GM19023 (cell line): ENCODE data around the gene SLC16A2.
A peak's percentile ranks its signal among the peaks of the same experiment; 100 is the strongest.
"Not testable (repeated sequence)": the region's sequence is repeated elsewhere in the genome, so short reads cannot be mapped to it uniquely, and the experiment has no call there.

Experiments used
- ATAC-seq: cut with Tn5 transposase; IDR thresholded peaks from one replicate; pipeline ENCODE4 v1.9.1; 2021; ENCODE audit warnings: mild to moderate bottlenecking, moderate library complexity; ENCODE audit not compliant: unreplicated experiment

The SLC16A2 gene

DNA sequence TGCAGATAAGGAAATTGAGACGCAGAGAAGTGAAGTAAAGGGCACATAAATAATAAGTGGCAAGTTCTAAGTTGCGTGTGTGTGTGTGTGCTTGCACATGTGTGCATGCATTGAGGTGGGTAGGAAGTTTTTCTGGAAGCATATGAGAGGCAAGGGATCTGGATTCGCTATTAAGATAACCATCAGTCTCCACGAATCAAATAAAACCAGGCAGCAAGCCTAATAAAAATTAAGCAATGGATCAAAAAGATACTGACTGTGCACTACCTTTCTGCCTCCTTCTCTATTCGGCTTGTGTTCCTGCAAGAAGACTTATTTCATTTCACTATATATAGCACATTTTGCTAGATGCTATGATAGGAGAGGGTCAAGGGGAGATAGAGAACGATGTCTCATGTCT, 23.8 kb downstream of the SLC16A2 start:
- no peak for ATAC-seq

DNA sequence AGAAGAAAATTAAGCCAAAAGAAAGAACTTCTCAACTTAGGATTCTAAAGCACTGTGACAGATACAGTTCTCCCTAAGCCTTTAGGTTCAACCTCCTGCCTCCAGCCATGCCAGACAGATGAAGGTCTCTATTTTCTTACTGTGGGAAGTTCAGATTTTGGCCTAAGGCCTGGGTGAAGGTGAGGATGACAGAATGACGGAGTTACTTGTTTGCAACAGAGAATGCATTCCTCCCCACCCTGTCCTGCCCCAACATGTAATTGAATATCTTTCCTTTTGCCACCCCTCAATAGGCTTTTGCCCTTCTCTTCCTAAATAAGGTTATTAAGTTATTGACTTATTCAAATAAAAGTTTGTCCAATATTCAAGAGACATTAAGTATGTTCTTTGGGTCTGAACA, 25.6 kb downstream of the SLC16A2 start:
- ATAC-seq = no peak

DNA sequence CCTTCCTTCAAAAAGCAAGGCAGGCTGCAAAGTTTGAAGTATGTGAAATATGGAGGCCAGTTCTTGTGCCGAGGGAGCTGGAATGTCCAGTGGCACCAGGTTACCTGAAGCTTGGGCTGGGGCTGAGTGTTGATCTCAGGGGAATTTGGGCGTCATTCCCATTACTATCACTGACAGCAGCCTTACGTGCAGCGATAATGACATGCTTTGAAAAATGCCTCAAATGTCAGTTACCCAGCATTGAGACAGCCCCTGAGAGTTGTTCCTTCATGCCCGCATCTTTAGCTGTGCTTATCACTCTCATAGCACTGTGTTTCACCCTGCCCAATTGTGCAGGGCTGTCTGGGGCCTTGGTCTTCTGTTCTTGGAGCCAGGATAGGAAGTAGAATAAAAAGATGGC, 27.4 kb downstream of the SLC16A2 start:
- no peak for ATAC-seq

DNA sequence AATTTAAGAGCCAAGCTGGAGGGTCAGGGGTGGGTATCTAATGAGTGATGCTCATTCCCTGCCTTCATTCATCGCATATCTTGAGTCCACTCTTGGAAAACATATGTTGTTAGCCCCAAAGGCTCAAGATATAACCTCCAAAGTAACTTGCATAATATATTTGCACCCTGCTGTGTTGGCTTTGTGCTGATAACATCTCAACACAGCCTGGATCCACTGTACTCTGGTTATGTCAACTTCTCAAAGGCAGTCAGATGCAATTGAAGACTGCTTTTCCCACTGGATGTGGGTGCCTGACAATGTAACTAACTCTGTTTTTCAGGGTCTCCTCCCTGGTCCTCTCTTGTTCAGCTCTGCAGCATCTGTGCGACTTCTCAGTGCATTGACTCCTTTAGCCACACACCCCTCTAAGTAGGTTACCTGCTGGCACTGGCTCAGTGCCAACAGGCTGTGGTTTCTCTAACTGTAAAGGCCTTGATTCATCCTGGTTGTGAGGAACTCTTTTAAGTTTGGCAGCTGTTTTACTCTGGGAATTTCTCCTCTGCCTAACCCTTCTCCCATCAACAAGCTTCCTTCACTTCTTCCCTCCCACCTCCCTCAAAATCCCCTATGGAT, 28.1 kb downstream of the SLC16A2 start:
- ATAC-seq = no peak

DNA sequence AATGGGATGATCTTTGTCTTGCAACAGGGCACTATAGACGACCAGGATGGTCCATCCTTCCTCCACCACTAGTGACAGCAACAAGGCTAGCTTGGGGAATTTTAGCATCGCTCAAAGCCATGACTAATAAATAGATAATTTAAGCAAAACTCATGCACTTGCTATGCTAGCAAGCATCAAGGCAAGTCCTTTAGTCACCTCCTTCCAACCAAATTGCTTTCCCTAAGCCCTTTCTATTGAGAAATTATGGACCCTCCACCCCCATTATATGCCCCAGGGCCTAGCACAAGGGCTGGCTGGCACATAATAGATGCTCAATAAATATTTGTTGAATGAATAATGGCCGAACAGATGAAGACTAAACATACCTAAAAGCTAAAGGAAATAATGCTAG, 28.6 kb downstream of the SLC16A2 start:
- ATAC-seq = no peak

DNA sequence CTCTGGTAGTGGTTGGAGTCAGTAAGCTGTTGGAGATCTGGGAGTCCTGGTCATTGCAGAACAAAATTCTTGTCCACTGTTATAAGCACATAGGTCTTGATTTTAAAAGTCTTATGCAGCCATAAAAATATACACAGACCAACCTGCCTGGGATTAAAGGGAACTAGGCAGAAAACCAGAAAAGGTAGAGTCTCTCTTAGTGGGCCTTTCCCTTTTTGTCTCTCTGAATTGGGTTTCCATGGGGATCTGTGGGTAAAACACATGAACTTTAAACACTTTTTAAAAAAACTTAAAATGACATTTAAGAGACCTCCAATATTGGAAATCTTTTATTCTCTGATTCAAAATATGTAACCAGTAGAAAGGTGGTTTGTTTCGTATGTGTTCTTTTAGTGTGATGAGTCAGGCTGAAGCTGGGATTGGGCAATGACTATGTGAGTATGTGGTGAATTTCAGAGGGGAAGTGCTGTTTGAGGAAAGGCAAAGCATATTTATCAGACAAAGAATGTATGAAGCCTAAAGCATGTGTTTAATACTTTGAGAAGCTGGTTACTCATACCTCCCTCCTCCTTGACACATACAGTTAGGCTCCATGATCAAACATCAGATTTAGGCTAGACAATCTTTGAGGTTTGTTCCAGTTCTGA, 29.6 kb downstream of the SLC16A2 start:
- ATAC-seq = no peak

DNA sequence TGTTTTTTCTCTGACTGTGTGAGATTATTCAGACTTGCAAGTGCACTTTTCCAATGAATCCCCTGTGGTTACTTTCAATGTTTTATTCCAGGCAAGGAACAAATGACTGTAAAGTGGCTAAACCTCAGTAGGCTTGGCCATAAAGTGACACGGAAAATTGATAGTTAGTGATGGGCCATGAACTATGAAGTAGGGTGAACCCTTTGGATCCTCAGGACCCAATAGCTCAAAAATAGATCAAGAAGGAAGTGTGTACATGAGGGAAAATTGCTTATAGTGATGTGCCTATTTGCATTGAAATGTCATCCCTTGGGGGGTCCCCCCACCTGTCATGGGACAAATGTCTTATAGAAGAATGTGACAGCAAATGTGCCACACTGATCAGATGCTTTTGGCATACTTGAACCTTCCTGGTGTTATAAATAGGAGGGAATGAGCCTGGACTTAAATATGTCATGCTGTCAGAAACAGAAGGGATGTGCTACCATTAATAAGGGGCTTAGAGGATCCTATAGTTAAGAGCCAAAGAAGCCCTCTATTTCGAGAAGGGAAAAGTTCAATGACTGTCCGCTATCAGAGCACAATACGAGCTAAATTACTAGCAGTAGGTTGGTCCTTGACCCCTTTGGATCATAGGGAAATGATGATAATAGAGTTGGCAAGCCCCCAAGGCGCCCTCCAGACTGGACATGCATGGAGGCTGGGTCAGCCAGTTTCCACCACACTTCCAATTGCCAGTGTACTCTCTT, 30.3 kb downstream of the SLC16A2 start:
- ATAC-seq = no peak

DNA sequence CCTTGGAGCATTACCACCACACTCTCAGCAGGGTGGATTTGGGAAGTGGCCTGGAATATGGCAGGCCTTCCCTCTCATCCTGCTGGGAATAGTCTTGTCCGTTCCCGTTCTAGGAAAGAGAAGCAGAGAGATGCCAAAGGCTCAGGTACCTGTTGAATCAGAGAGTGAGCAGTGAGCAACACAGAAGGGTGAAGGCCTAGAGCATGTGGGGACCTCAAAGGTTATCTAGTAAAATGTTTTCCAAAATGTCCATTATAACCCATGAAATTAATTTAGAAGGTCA, 30.8 kb downstream of the SLC16A2 start:
- ATAC-seq = no peak

DNA sequence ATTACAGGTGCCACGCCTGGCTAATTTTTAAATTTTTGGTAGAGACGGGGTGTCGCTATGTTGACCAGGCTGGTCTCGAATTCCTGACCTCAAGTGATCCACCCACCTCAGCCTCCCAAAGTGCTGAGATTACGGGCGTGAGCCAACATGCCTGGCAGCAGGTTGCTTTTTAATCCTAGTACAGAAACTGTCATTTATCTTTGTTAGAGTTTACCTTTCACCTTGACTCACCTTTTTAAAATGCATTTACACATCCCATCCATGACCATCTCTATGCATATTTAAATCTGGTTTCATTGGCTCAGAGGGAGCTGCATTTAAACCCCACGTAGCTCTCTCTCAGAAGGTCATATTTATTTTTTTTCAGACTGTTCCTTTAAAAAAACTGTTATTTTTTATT, 31.9 kb downstream of the SLC16A2 start:
- no peak for ATAC-seq

DNA sequence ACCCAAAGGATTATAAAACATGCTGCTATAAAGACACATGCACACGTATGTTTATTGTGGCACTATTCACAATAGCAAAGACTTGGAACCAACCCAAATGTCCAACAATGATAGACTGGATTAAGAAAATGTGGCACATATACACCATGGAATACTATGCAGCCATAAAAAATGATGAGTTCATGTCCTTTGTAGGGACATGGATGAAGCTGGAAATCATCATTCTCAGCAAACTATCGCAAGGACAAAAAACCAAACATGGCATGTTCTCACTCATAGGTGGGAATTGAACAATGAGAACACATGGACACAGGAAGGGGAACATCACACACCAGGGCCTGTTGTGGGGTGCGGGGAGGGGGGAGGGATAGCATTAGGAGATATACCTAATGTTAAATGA, 32.9 kb downstream of the SLC16A2 start:
- ATAC-seq = not testable (repeated sequence)

DNA sequence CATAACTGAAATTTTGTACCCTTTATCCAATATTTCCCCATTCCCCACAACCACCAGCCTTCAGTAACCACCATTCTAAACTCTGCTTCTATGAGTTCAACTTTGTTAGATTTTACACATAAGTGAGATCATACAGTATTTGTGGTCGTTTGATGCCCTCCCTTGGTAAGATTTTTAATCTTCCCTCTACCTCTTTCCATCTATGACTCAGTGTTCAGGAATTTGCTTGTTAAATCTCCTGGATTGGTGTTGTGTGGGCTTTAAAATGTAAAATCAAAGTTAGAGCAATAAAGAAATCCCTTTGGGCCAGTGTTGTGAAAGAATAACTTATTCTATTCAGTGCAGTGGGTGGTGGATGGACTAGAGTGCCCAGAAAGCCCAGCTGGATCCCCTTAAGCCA, 37.4 kb downstream of the SLC16A2 start:
- ATAC-seq = no peak

DNA sequence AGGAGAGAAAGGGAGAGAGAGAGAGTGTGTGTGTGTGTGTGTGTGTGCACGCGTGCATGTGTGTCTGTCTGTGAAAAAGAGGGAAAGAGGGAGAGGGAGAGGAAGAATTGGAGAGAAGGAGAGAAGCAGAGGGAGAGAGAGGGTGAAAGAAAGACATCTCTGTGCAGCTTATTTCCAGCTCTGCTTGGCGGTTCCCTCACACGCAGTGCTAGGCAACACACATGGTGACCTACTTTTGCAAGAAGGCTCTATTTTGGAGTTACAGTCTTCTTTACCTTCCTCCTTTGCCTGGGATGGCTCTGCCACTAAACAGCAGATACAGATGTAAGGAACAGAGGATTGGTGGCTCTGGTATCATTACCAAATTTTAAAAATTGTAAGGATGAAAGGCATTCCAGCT, 40.1 kb downstream of the SLC16A2 start:
- no peak for ATAC-seq

DNA sequence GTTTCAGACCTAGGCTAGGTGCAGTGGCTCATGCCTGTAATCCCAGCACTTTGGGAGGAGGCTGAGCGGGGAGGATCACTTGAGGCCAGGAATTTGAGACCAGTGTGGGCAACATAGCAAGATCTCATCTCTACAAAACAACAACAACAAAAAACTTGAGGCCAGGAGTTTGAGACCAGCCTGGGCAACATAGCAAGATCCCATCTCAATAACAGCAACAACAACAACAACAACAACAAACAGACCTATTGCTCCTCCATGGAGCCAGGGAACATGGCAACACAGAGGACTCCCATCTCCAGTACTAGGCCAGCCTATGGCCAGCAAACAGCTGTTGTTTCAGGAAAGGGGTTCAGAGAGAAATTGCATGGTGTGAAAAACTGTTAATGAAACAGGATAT, 43.4 kb downstream of the SLC16A2 start:
- no peak for ATAC-seq

DNA sequence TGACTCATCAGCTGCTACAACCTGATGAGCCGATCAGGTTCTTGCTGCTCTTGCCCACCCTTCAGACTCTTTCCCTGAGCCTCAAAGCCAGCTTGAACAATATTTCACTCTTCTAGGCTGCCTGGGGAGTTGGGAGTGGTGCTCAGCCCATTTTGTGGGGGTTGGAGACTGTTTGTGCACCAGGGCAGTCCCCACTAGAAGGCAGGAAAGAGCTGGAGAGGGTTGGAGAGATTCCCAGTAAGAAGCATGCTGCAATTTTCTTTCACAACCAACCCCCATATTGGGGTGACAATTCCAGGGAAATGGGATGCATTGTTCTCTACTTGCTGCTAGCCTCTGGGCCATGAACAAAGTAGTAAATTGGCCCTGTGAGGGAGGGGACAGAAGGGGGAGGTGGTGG, 44.1 kb downstream of the SLC16A2 start:
- ATAC-seq = no peak

DNA sequence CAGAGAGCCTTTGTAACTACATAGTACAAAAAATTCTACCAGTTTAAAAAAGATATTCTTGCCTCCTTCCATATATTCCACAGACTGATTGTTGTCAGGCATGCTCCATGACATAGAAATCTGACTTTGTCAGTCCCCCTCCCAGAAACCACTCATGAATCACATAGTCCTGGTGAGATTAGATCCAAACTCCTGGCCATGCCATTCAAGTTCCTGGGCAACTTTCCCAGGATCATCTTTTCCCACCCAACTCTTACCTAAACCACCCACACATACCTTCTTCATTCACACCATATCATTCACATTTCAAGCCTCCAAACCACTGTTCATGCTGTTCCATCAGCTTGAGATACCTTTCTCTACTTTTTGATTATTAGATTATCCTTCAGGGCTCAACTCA, 46.4 kb downstream of the SLC16A2 start:
- ATAC-seq = no peak

DNA sequence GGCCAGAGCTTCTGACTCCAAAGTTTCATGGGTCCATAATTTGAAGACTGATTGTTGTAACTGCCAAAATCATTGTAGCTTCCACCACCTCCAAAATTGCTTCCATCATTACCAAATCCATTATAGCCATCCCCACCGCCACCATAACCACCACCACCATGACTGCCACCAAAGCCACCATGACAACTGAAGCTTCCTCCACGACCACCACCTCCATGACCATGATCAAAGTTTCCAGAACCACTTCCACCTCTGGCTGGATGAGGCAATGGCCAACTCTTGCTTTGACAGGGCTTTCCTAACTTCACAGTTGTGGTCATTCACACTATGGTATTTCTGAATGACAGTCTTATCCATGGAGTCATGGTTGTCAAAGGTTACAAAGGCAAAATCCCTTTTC, 51.8 kb downstream of the SLC16A2 start:
- not testable (repeated sequence) for ATAC-seq

DNA sequence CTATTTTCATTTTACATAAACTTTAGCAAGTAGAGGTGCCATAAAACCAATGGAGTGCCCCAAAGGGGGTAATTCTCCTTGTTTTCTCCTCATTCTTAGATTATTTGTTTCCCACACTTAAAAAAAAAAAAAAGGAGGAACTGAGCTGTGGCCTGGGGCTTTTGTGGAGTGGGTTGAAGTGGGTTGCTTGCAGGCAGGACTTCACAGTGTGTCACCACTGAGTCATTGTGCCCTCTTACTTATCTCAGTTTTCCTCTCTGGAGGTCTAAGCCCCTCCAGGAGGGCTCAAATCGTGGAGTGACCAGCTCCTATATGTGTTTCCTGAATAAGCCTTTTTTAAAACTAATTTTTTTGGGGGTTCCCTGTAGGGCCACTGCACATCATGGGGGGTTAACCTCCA, 69.0 kb downstream of the SLC16A2 start:
- ATAC-seq = no peak

DNA sequence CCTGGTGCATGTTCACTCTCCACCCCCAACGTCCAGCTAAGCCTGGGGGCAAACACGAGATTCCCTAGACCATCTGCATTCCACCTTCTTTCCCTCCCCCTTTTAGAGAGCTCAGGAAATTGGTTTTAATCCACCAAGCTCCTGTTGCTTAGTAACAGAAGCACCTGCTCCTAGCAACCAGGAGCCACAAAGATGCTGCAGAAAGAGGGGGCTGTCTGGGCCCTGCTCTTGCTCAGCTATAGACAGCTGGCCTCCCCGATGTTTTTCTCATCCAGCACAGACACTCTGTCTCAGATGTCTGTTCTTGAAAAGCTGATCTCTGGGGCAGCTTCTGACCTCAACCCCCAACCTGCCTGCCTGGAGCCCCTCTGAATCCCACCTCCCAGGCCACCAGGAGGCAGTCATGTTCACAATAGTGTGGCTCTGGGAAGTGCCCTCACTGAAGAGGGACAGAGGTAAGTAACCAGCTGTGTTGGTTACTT, 71.5 kb downstream of the SLC16A2 start:
- peak; percentile 52 for ATAC-seq

DNA sequence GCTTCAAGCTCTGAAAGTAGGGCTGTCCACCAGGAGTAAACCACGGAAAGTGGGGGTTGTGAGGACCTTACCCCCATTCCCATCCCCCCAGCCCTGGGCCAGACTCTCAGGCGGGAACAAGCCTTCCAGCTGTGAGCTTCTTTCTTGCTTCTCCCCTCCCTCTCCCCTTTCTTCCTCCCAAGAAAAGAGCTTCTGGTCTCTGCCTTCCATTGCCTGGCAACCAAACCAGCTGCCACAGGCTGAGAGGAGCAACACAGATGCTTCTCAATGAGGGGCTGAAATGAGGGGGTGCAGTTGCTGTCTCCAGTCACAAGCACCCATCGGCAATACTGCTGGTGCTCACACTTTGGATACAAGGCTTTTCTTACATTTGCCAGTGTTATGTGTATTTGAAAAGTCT, 72.5 kb downstream of the SLC16A2 start:
- no peak for ATAC-seq

DNA sequence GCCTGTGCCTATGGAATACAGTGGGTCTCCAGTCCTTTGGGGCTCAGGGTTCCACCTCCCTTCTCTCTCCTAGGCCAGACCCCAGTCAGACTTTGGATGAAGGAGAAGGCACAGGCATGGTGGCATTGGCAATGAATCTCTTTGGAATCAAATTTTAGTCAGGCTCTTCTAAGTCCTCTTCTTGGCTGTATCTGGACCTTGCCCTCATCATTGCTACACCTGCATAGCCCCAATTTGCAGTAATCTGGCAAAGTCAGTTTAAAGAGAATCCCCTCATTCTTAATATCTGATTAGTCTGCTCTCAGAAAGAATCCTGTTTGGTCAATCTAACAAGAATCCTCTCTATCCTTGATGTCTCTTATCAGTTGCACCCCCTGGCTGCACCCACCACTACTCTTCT, 77.6 kb downstream of the SLC16A2 start:
- ATAC-seq = no peak

DNA sequence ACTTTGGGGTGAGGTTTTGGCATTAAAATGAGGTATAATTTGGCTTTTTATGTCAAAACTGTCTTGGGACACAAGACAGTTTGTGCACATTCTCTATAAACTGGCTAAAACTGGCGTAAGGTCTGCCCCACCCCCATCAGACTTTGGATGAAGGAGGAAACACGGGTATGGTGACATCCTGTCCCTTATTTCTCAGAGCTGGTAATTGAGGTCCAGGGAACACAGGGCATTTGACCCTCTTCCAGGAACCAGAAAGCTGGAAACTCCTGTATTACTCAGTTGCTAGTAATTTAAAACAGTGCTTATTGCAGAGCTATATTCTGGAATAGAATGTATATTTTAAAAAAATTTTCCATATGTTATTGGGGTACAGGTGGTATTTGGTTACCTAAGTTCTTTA, 78.8 kb downstream of the SLC16A2 start:
- no peak for ATAC-seq

DNA sequence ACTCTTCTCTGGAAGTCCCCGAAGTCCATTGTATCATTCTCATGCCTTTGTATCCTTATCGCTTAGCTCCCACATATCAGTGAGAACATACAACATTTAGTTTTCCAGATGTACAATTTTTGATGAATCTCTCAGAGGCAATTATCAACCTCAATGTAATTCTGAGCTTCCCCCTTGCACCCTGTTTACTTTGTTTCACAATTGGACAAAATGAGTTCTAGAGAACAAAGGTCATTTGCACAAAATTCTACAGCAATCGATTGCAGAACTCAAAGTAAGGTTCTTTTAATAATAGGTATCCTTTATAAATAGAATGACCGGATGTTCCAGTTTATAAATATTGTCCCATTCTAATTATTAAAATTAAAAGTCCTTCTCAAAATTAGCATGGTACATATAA, 79.3 kb downstream of the SLC16A2 start:
- no peak for ATAC-seq

DNA sequence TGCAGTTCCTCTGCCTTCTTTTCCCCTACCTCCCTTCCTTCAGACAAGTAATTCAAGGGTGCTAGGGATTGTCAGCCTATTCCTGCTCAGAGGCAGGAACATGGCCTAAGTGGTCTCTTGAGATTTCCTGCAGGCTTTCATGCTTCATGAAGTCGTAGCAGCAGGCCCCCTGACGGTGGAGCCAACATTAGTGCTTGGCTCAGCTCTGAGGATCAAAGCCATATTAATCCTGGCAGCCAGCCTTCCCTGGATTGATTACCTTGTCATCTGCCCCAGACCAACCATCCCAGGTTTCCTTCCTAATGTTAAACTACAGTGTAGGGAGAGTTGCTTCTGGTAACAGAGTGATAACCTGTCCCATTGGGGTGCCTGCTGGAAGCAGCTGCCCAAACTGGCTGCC, 84.1 kb downstream of the SLC16A2 start:
- ATAC-seq = no peak
